MM.1S (cell line): ENCODE measurements around the gene HDAC9.

Source experiments
- DNase-seq: peaks from one replicate; pipeline ENCODE4 v3.0.0-alpha.2; 2015
- H2AFZ ChIP-seq: fragments of 300-600 bp; sonication (generic); 2 replicates; pipeline ENCODE4 v1.6.0; 2016; ENCODE audit warnings: antibody characterized with exemption, low read length
- H3F3A ChIP-seq: fragments of 300-600 bp; sonication (generic); 2 replicates; pipeline ENCODE4 v1.6.1; 2016; ENCODE audit warnings: mild to moderate bottlenecking, antibody characterized with exemption, low read length, moderate library complexity, mixed read lengths; ENCODE audit not compliant: insufficient read depth
- H3K27ac ChIP-seq: fragments of 300-600 bp; sonication (generic); 2 replicates; pipeline ENCODE4 v1.5.1; 2016; ENCODE audit warnings: mild to moderate bottlenecking, low read length
- H3K27me3 ChIP-seq: fragments of 300-600 bp; sonication (generic); replicated peaks from 2 replicates; pipeline ENCODE4 v1.6.0; 2016; ENCODE audit warnings: low read length; ENCODE audit not compliant: insufficient read depth
- H3K36me3 ChIP-seq: fragments of 300-600 bp; sonication (generic); replicated peaks from 2 replicates; pipeline ENCODE4 v1.6.1; 2016; ENCODE audit warnings: mild to moderate bottlenecking, low read length, mixed read lengths; ENCODE audit not compliant: insufficient read depth
- H3K4me1 ChIP-seq: fragments of 300-600 bp; sonication (generic); 2 replicates; pipeline ENCODE4 v1.6.1; 2016; ENCODE audit warnings: low read length, mixed read lengths
- H3K4me2 ChIP-seq: fragments of 300-600 bp; sonication (generic); 2 replicates; pipeline ENCODE4 v1.6.0; 2016; ENCODE audit warnings: low read depth, low read length
- H3K4me3 ChIP-seq: fragments of 300-600 bp; sonication (generic); 2 replicates; pipeline ENCODE4 v1.5.1; 2016; ENCODE audit warnings: low read length, mixed read lengths
- H3K79me2 ChIP-seq: fragments of 300-600 bp; sonication (generic); 2 replicates; pipeline ENCODE4 v1.6.1; 2016; ENCODE audit warnings: mixed run types, low read length, mixed read lengths
- H3K9ac ChIP-seq: fragments of 300-600 bp; sonication (generic); 2 replicates; pipeline ENCODE4 v1.6.1; 2016; ENCODE audit warnings: low read length, mixed read lengths
- H3K9me2 ChIP-seq: fragments of 300-600 bp; sonication (generic); replicated peaks from 2 replicates; pipeline ENCODE4 v1.6.1; 2016; ENCODE audit warnings: mild to moderate bottlenecking, low read length, mixed read lengths; ENCODE audit not compliant: insufficient read depth
- H3K9me3 ChIP-seq: fragments of 300-600 bp; sonication (generic); replicated peaks from 2 replicates; pipeline ENCODE4 v1.6.1; 2016; ENCODE audit warnings: mild to moderate bottlenecking, low read length, mixed read lengths; ENCODE audit not compliant: insufficient read depth
- H4K20me1 ChIP-seq: fragments of 300-600 bp; sonication (generic); 2 replicates; pipeline ENCODE4 v1.6.1; 2016; ENCODE audit warnings: mild to moderate bottlenecking, low read length, moderate library complexity, mixed read lengths; ENCODE audit not compliant: insufficient read depth
- CTCF ChIP-seq: fragments of 300-600 bp; sonication (generic); IDR thresholded peaks from 2 replicates; pipeline ENCODE4 v1.5.1; 2016; ENCODE audit warnings: antibody characterized with exemption, low read length, mixed read lengths
- EZH2 ChIP-seq: fragments of 300-600 bp; sonication (generic); optimal IDR thresholded peaks from 2 replicates; pipeline ENCODE3; 2017; ENCODE audit warnings: low read depth, mild to moderate bottlenecking, antibody characterized with exemption, low read length, mixed read lengths
- EZH2phosphoT487 ChIP-seq: fragments of 300-600 bp; sonication (generic); IDR thresholded peaks from 2 replicates; pipeline ENCODE4 v1.6.1; 2018; ENCODE audit warnings: antibody characterized with exemption, low read length

Gene HDAC9

DNA sequence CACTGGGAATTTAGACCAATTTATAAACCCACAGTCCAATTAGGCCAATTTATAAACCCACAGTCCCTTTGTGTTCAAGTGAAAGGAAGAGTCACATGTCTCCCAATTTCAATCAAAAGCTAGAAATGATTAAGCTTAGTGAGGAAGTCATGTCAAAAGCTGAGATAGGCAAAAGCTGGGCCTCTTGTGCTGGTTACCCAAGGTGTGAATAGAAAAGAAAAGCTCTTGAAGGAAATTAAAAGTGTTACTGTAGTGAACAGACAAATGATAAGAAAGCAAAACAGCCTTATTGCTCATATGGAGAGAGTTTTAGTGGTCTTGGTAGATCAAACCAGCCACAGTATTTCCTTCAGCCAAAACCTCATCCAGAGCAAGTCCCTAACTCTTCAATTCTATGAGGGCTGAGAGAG is 245.0 kb downstream of the HDAC9 start:
- Histone ChIP-seq H3K9ac (no peak overlapping the region), H3K27ac (no peak overlapping the region), H3K9me3 (no peaks in the 10 kb centered on the region), H3K4me1 (no peaks in the 10 kb centered on the region), H4K20me1 (no peaks in the 10 kb centered on the region), H3K79me2 (no peaks in the 10 kb centered on the region), H3K9me2 (no peaks in the 10 kb centered on the region), H3F3A (no peaks in the 10 kb centered on the region), H3K4me3 (no peak overlapping the region), H3K27me3 (no peaks in the 10 kb centered on the region), H3K36me3 (no peaks in the 10 kb centered on the region), H2AFZ (no peak overlapping the region), H3K4me2 (no peak overlapping the region)
- DNase-seq, result no peak
- TF ChIP-seq CTCF (no peak), EZH2phosphoT487 (no peak), EZH2 (no peak)

DNA sequence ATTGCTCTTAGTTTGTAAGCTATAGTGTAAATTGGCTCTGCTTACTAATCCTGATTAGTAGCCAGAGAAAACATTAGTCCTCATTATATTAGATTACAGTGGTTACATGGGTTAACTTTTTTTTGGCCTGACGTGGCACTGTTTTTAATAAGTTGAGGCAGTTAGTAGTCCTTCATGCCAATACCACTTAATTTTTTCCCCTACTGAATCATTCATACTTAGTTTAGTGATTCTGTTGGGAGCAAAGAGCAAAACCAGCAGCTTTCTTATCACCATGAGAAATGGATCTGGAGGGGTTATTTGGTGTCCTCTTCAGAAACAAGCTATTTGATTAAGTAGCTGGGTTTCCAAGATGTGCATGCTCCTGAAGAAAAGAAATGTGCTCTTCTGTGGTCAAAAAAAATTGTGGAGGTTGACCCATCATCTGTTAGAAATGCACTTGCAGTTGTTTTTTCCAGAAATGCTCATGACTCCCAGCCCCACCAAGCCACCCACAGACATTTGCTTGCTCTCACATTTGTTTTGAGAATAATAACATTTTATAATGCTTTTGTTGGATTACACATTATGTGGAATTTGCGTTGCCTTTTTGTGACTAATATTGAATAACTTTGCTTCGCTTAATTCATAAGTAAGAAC is 258.5 kb downstream of the HDAC9 start:
- Histone ChIP-seq H3K4me3 (no peak overlapping the region), H3K79me2 (no peaks in the 10 kb centered on the region), H3F3A (no peaks in the 10 kb centered on the region), H4K20me1 (no peaks in the 10 kb centered on the region), H3K27me3 (no peaks in the 10 kb centered on the region), H2AFZ (no peak overlapping the region), H3K4me1 (no peaks in the 10 kb centered on the region), H3K9me2 (no peaks in the 10 kb centered on the region), H3K4me2 (no peak overlapping the region), H3K9me3 (no peaks in the 10 kb centered on the region), H3K9ac (no peak overlapping the region), H3K36me3 (0 out of 2 replicates have a peak, but pooled peaks cover 3% of the 10 kb centered on the region), H3K27ac (no peak overlapping the region)
- DNase-seq, result no peak
- TF ChIP-seq CTCF, result no peak
- no peak for TF ChIP-seq EZH2
- TF ChIP-seq EZH2phosphoT487, result no peak

DNA sequence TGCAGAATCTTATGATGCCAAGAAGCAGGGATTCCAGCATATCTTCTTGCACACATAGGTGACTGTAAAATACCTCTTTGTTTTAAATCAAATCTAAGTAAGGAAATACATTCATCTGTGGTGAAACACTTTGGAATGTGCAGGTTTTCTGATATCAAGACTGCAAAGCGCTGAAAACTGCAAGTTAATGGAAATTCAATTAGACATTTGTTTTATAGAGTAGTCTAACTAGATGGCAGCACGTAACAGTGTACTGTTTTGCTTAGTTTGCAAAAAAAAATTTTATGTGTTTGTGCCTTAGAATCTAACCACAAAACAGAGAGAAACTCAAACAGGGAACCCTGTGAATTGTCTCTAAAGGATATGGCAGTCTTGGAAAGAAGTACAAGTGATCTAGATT is 259.2 kb downstream of the HDAC9 start:
- TF ChIP-seq EZH2, result no peak
- no peak for TF ChIP-seq EZH2phosphoT487
- TF ChIP-seq CTCF, result no peak
- Histone ChIP-seq H3K4me2 (no peak overlapping the region), H3K4me3 (no peak overlapping the region), H3K9ac (no peak overlapping the region), H3F3A (no peaks in the 10 kb centered on the region), H3K36me3 (no peaks in the 10 kb centered on the region), H3K79me2 (no peaks in the 10 kb centered on the region), H3K9me2 (no peaks in the 10 kb centered on the region), H3K4me1 (no peaks in the 10 kb centered on the region), H2AFZ (no peak overlapping the region), H4K20me1 (no peaks in the 10 kb centered on the region), H3K27me3 (no peaks in the 10 kb centered on the region), H3K27ac (no peak overlapping the region), H3K9me3 (no peaks in the 10 kb centered on the region)
- no peak for DNase-seq
